GM12892 (cell line): ENCODE measurements around the gene SIGLEC6.

ENCODE experiments used
- DNase-seq: peaks from one replicate; pipeline ENCODE4 v3.0.0; 2011; ENCODE audit not compliant: insufficient read length
- FAIRE-seq: peaks from 2 replicates; lab custom pipeline; 2011; peaks lifted over from hg19 to GRCh38; lab: Jason Lieb, UNC
- POLR2A ChIP-seq: IDR thresholded peaks from 2 replicates; pipeline ENCODE4 v1.6.1; 2011; ENCODE audit warnings: low read depth, low read length, control low read depth
- POLR2AphosphoS5 ChIP-seq: IDR thresholded peaks from 2 replicates; pipeline ENCODE4 v1.6.1; 2011; ENCODE audit warnings: low read depth, low read length, control low read depth
- TAF1 ChIP-seq: IDR thresholded peaks from 2 replicates; pipeline ENCODE4 v1.6.1; 2011; ENCODE audit warnings: low read depth, mild to moderate bottlenecking, control low read depth, low read length, borderline replicate concordance

The SIGLEC6 gene

DNA sequence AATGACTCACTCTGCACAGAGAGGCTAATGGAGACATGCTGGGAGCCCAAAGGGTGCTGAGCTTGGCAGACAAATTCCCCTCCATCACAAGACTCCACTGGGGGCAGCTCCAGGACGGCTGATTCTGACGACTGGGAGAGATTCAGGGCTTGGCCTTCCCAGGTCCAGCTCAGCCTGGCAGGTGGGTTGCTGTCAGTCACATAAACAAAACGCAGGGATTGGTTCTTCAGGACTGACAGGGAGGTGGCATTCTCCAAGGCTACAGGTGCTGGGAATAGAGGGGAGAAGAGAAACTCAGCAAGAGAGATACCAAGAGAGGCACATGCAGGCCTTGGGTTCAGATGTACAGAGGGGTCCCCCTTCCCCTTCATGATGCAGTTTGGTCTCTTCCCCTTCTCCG, 28.9 kb upstream of the SIGLEC6 start:
- no peak for FAIRE-seq
- no peak for DNase-seq

GRCh38 chr19:51559240-51559639, 27.8 kb upstream of the SIGLEC6 start:
- FAIRE-seq (no peak), DNase-seq (no peak)
- TF ChIP-seq POLR2A (no peak), POLR2AphosphoS5 (no peak), TAF1 (no peak)

More for the DNA sequence above, 28.9 kb upstream of the SIGLEC6 start:
- TF ChIP-seq POLR2AphosphoS5 (no peak), POLR2A (no peak), TAF1 (no peak)

DNA sequence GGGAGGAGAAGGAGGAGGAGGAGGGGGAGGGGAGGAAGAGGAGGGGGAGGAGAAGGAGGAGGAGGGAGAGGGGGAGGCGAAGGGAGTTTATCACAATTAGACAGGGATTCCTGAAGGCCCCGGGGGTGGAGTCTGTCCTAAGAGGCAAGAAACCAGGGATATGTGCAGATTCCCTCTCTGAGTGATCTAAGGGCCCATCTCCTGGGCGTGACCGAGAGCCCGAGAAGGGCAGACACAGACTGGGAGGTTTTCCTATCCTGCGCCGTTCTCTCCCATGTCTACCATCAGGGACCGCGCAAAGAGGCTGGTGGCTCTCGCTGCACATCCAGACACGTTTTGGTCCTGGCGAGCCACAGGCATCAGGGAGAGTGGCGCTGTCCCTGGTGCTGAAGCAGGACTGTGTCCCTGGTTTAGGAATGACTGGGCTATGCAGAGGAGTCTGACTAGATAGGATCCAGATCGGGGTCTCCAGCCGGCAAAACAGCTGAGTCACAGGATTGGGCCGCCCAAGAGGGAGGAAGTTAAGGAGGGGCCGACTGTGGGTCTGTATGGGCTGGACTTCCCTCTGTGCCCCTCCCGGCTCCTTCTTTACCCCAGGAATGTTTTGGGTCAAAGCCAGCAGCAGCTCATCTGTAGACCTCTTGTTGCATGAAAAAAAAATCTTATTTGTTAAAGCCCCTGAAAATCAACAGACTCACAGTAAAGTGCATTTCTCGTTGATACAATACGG, 21.7 kb upstream of the SIGLEC6 start:
- FAIRE-seq (no peak), DNase-seq (no peak)
- TF ChIP-seq TAF1, result no peak
- TF ChIP-seq POLR2AphosphoS5, result no peak
- TF ChIP-seq POLR2A, result no peak

- DNase-seq (no peak), FAIRE-seq (no peak)
- no peak for TF ChIP-seq TAF1
- TF ChIP-seq POLR2A, result no peak
- no peak for TF ChIP-seq POLR2AphosphoS5
Measured at GRCh38 chr19:51552608-51552995, 21.1 kb upstream of the SIGLEC6 start.

DNA sequence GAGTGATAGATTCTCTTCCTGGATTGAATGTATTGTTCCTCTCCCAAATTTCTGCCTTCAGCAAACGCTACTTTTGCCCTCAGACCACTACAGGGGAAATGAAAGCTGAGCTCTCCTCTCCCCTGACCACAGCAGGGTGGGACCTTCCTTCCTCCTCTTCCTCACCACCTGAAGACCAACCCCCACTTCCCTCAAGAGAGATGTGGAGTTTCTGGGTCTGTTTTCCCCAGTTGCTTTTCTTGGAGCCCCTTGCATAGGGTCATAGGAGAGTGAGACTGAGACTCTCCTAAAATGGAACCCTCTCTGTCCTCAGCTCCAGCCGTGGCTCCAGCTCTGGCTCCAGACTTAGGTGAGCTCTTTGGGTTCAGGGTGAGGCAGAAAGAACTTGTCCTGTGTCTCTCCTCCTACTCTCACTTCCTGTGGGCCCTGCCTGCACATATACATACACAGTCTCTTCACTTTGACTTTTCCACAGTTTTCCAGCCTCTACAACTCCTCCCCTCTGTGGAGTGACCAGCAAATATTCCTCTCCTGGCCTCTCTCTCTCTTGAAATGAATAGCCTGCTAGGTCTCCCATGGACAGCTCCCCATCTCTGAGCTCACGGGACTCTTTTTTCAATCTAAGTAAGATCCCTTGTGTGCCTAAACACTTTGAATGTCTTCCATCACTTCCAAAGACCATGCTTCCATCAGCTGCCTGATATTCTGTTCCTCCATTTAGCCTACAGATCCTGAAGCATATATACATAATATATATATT, 20.4 kb upstream of the SIGLEC6 start:
- DNase-seq (no peak), FAIRE-seq (no peak)
- TF ChIP-seq POLR2AphosphoS5 (no peak), POLR2A (no peak), TAF1 (no peak)

DNA sequence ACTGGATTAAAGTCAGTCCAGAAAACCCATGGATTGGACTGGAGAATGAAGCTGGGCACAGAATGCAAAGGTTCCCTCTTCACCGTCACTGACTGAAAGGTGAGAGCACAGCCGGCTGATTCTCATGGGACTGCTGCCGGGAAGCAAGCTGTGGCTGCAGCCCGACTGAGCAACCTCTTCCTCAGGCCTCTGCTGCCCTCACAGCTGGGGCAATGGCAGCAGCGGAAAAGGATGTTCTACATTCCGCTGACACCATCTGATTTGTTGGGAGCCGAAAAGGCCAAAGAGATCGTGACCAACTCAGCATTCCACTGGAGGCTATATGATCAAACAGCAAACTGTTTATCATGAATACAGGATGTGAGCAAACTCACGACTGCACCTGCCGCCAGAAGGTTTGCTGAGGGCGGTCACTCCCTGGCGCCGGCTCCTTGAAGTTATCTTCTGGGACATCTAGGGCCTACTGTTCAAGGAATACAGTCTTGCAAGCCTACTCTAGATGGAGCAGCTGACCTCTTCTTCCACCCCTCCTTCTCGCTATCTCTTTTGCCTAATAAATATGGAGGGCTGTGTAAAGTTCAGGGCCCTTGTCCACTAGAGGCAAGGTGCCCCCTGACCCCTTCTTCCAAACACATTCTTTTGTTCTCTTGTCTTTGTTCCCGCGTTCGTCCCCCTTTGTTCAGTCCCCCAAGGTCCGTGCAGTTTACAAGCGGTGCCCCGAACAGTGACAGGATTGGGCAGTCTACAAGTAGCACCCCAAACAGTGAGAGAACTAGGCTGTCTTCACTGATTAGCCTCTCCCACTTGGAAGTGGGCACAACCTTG, 19.6 kb upstream of the SIGLEC6 start:
- FAIRE-seq (no peak), DNase-seq (no peak)

DNA sequence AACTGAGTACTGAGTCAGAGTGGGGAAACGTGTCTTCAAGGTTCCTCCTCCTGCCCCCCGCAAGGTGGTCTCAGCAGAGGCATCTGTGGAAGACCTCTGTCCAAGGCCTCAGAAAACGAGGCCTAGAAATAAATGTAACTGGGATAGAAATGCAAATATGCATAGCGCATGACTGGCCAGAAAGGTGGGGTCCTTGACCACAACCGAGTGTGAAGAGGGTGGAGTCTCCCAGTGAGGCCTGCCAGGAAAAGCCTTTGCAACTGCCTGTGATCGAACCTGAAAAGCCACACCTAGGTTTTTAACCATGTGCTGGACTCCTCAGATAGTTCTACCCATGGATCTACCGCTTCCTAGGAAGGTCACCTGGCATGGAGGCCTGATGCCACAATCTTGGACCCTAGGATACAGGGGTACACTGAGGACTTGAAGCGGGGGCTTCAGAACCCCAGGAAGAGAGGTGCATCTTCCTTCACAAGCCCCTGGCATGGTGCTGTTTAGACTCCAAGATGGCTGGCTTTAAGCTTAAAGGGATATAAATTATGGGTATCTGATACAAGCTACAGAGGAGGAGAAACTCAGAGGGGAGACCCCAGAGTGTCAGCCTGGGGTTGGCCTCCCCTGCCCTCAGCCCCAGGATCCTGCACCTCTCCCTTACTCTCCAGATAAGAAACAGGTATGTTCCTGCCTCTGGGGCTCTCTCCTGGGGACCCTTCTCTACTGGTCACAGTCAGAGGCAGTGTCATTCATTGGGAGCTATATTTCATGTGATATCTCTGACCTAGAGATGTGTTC, 18.3 kb upstream of the SIGLEC6 start:
- FAIRE-seq (no peak), DNase-seq (no peak)

More for the DNA sequence above, 19.6 kb upstream of the SIGLEC6 start:
- no peak for TF ChIP-seq POLR2A
- no peak for TF ChIP-seq TAF1
- TF ChIP-seq POLR2AphosphoS5, result no peak

DNA sequence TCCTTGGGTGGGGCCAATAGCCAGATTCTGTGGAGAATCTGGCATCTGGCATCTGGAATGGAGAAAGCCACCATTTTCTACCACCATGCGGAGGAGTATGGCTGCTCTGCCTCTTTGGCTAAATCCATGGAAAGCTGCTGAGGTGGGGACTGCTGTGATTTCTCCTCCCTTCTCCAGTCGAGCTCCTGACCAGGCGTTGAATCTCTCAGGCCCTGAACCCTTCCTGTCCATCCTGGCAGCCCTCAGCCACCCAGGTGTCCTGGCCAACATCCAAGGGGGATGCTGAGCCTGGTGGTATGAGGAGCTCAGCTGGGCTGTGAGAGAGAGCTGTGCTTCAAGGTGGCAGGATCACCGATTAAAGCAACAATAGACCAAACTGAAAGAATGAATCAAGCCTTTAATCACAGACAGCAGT, 17.4 kb upstream of the SIGLEC6 start:
- TF ChIP-seq POLR2A (no peak), POLR2AphosphoS5 (no peak), TAF1 (no peak)
- FAIRE-seq, result peak; percentile 27
- DNase-seq, result no peak

More for the DNA sequence above, 18.3 kb upstream of the SIGLEC6 start:
- TF ChIP-seq POLR2AphosphoS5 (no peak), POLR2A (no peak), TAF1 (no peak)

- FAIRE-seq, result no peak
Measured at GRCh38 chr19:51548213-51548651, 16.8 kb upstream of the SIGLEC6 start.

More at GRCh38 chr19:51548213-51548651, 16.8 kb upstream of the SIGLEC6 start:
- no peak for TF ChIP-seq TAF1
- no peak for TF ChIP-seq POLR2A
- TF ChIP-seq POLR2AphosphoS5, result no peak
- no peak for DNase-seq
